Trophoblast cell (in vitro differentiated cells and primary cell): ENCODE results near the gene CRY1.
"Not testable (repeated sequence)": the region's sequence is repeated elsewhere in the genome, so short reads cannot be mapped to it uniquely, and the experiment has no call there.

Experiments
- DNase-seq, 2 donors: peaks; one replicate each; pipeline ENCODE4 v3.0.0-alpha.2; 2016
- H2AFZ ChIP-seq: 2 replicates; pipeline ENCODE4 v1.6.1; 2013; ENCODE audit warnings: low read length, moderate library complexity, mild to moderate bottlenecking; ENCODE audit not compliant: insufficient read depth, poor library complexity
- H2AK5ac ChIP-seq: 2 replicates; pipeline ENCODE4 v1.6.1; 2013; ENCODE audit warnings: mild to moderate bottlenecking, low read length
- H2BK120ac ChIP-seq: 2 replicates; pipeline ENCODE4 v1.6.1; 2013; ENCODE audit warnings: low read length, mild to moderate bottlenecking, moderate library complexity; ENCODE audit not compliant: insufficient read depth, poor library complexity
- H2BK12ac ChIP-seq: 2 replicates; pipeline ENCODE4 v1.6.1; 2013; ENCODE audit warnings: mild to moderate bottlenecking, low read length, moderate library complexity
- H2BK5ac ChIP-seq: 2 replicates; pipeline ENCODE4 v1.6.1; 2013; ENCODE audit warnings: low read length, low read depth, moderate library complexity, mild to moderate bottlenecking; ENCODE audit not compliant: poor library complexity
- H3K14ac ChIP-seq: 2 replicates; pipeline ENCODE4 v1.6.1; 2013; ENCODE audit warnings: mild to moderate bottlenecking, low read length
- H3K18ac ChIP-seq: 2 replicates; pipeline ENCODE4 v1.6.1; 2013; ENCODE audit warnings: mild to moderate bottlenecking, low read length
- H3K23ac ChIP-seq: 2 replicates; pipeline ENCODE4 v1.6.1; 2013; ENCODE audit warnings: low read length
- H3K27ac ChIP-seq: 2 replicates; pipeline ENCODE4 v1.5.1; 2013; ENCODE audit warnings: low read depth, mild to moderate bottlenecking, inconsistent platforms, low read length, moderate library complexity
- H3K27me3 ChIP-seq: 2 replicates; pipeline ENCODE4 v1.6.1; 2013; ENCODE audit warnings: inconsistent platforms, mild to moderate bottlenecking, low read length, moderate library complexity; ENCODE audit not compliant: insufficient read depth
- H3K36me3 ChIP-seq, 2 experiments: 1 replicate in 1 of 2; 2 replicates in 1 of 2; pipeline ENCODE4 v1.6.1; 2013; ENCODE audit warnings: low read length in 2 of 2, mild to moderate bottlenecking in 2 of 2, moderate library complexity in 1 of 2; ENCODE audit not compliant: insufficient read depth in 2 of 2, control insufficient read depth in 1 of 2
- H3K4ac ChIP-seq: 2 replicates; pipeline ENCODE4 v1.6.1; 2013; ENCODE audit warnings: low read depth, mild to moderate bottlenecking, low read length, moderate library complexity
- H3K4me1 ChIP-seq, 2 experiments: 1 replicate in 1 of 2; 2 replicates in 1 of 2; pipeline ENCODE4 v1.6.1; 2013; ENCODE audit warnings: low read length in 2 of 2, mild to moderate bottlenecking in 2 of 2, moderate library complexity in 1 of 2; ENCODE audit not compliant: insufficient read depth in 2 of 2, control insufficient read depth in 1 of 2
- H3K4me2 ChIP-seq: 2 replicates; pipeline ENCODE4 v1.6.1; 2013; ENCODE audit warnings: inconsistent platforms, mild to moderate bottlenecking, low read length, moderate library complexity
- H3K4me3 ChIP-seq: 2 replicates; pipeline ENCODE4 v1.5.1; 2013; ENCODE audit warnings: mild to moderate bottlenecking, low read depth, low read length, inconsistent platforms
- H3K79me1 ChIP-seq: one replicate; pipeline ENCODE4 v1.6.1; 2013; ENCODE audit warnings: low read length
- H3K79me2 ChIP-seq: 2 replicates; pipeline ENCODE4 v1.6.1; 2013; ENCODE audit warnings: low read length, mild to moderate bottlenecking; ENCODE audit not compliant: control insufficient read depth, insufficient read depth, poor library complexity
- H3K9ac ChIP-seq: 2 replicates; pipeline ENCODE4 v1.6.1; 2013; ENCODE audit warnings: mild to moderate bottlenecking, low read length
- H3K9me3 ChIP-seq: 2 replicates; pipeline ENCODE4 v1.6.1; 2013; ENCODE audit warnings: low read depth, mild to moderate bottlenecking, control low read depth, inconsistent platforms, low read length; ENCODE audit not compliant: insufficient read depth
- H4K12ac ChIP-seq: 2 replicates; pipeline ENCODE4 v1.6.1; 2013; ENCODE audit warnings: low read depth, mild to moderate bottlenecking, low read length, moderate library complexity
- H4K8ac ChIP-seq: 2 replicates; pipeline ENCODE4 v1.6.1; 2013; ENCODE audit warnings: low read depth, mild to moderate bottlenecking, low read length, moderate library complexity
- H4K91ac ChIP-seq: one replicate; pipeline ENCODE4 v1.6.1; 2013; ENCODE audit warnings: low read depth, mild to moderate bottlenecking, low read length, moderate library complexity
- WGBS: extraction: QIAGEN DNeasy Blood & Tissue Kit; methylation state at CpG from one replicate; pipeline ENCODE4 v1.1.7; 2013; ENCODE audit warnings: missing lambda C conversion rate; ENCODE audit not compliant: insufficient read length, insufficient coverage; ENCODE audit errors: extremely low coverage; 5-methylcytosine and 5-hydroxymethylcytosine counted together

Gene CRY1

GRCh38 chr12:107111314-107111713 is 18.0 kb upstream of the CRY1 start:
- H3K27ac ChIP-seq: no peak overlapping the region
- no peaks in the 10 kb centered on the region for H3K36me3 ChIP-seq
- no peak overlapping the region for H3K18ac ChIP-seq
- no peak overlapping the region for H2BK12ac ChIP-seq
- H3K4me3 ChIP-seq: no peak overlapping the region
- H3K4me2 ChIP-seq: no peak overlapping the region
- no peak overlapping the region for H4K8ac ChIP-seq
- no peak overlapping the region for H2AK5ac ChIP-seq
- no peak overlapping the region for H2BK5ac ChIP-seq
- no peak for DNase-seq
- H4K12ac ChIP-seq: no peak overlapping the region
- no peaks in the 10 kb centered on the region for H3K9me3 ChIP-seq
- no peaks in the 10 kb centered on the region for H3K79me1 ChIP-seq
- H2AFZ ChIP-seq: no peak overlapping the region
- H3K4me1 ChIP-seq: no peaks in the 10 kb centered on the region
- no peaks in the 10 kb centered on the region for H3K27me3 ChIP-seq
- H3K23ac ChIP-seq: no peak overlapping the region
- no peaks in the 10 kb centered on the region for H3K79me2 ChIP-seq
- H2BK120ac ChIP-seq: no peak overlapping the region
- H3K4ac ChIP-seq: no peak overlapping the region
- no peak overlapping the region for H3K14ac ChIP-seq
- H4K91ac ChIP-seq: no peak overlapping the region
- no peak overlapping the region for H3K9ac ChIP-seq

- Histone ChIP-seq H2BK12ac (no peak overlapping the region), H4K91ac (no peak overlapping the region), H3K27ac (no peak overlapping the region), H3K4me3 (no peak overlapping the region), H3K9ac (no peak overlapping the region), H3K27me3 (no peaks in the 10 kb centered on the region), H2BK5ac (no peak overlapping the region), H3K4me1 (no peaks in the 10 kb centered on the region), H3K79me2 (no peaks in the 10 kb centered on the region), H3K23ac (no peak overlapping the region), H3K79me1 (no peaks in the 10 kb centered on the region), H4K12ac (no peak overlapping the region), H3K9me3 (no peaks in the 10 kb centered on the region), H3K36me3 (no peaks in the 10 kb centered on the region), H4K8ac (no peak overlapping the region), H3K14ac (no peak overlapping the region), H2BK120ac (no peak overlapping the region), H2AK5ac (no peak overlapping the region), H3K4ac (no peak overlapping the region), H2AFZ (no peak overlapping the region), H3K4me2 (no peak overlapping the region), H3K18ac (no peak overlapping the region)
- WGBS: no CpG with 5 or more reads among the region's 12 CpGs
- peak; percentile 25 to 73 for DNase-seq
Observed at GRCh38 chr12:107109726-107110719, 16.7 kb upstream of the CRY1 start.

GRCh38 chr12:107108995-107109508 is 15.7 kb upstream of the CRY1 start:
- H3K23ac ChIP-seq: no peak overlapping the region
- no peak overlapping the region for H2BK12ac ChIP-seq
- no peak overlapping the region for H2AK5ac ChIP-seq
- H4K8ac ChIP-seq: no peak overlapping the region
- no peaks in the 10 kb centered on the region for H3K27me3 ChIP-seq
- no peaks in the 10 kb centered on the region for H3K79me2 ChIP-seq
- no peaks in the 10 kb centered on the region for H3K4me1 ChIP-seq
- no peak overlapping the region for H2AFZ ChIP-seq
- H3K18ac ChIP-seq: no peak overlapping the region
- no peak overlapping the region for H3K4me3 ChIP-seq
- H3K14ac ChIP-seq: no peak overlapping the region
- H3K79me1 ChIP-seq: no peaks in the 10 kb centered on the region
- no peaks in the 10 kb centered on the region for H3K9me3 ChIP-seq
- no peak overlapping the region for H2BK5ac ChIP-seq
- no peak for DNase-seq
- H3K4ac ChIP-seq: no peak overlapping the region
- H2BK120ac ChIP-seq: no peak overlapping the region
- no peak overlapping the region for H3K4me2 ChIP-seq
- H4K12ac ChIP-seq: no peak overlapping the region
- no peaks in the 10 kb centered on the region for H3K36me3 ChIP-seq
- no peak overlapping the region for H3K9ac ChIP-seq
- WGBS: no CpG with 5 or more reads among the region's 8 CpGs
- no peak overlapping the region for H3K27ac ChIP-seq
- no peak overlapping the region for H4K91ac ChIP-seq

GRCh38 chr12:107108366-107108765 is 15.0 kb upstream of the CRY1 start:
- H2BK120ac ChIP-seq, H3K14ac ChIP-seq, H3K4me3 ChIP-seq, H4K12ac ChIP-seq, H3K4ac ChIP-seq, H3K9me3 ChIP-seq, H2AFZ ChIP-seq, H3K4me2 ChIP-seq, DNase-seq, H3K23ac ChIP-seq, H3K27me3 ChIP-seq, H3K36me3 ChIP-seq, H3K27ac ChIP-seq, H2BK12ac ChIP-seq, H2BK5ac ChIP-seq, H3K79me1 ChIP-seq, H4K91ac ChIP-seq, H3K18ac ChIP-seq, H4K8ac ChIP-seq, H2AK5ac ChIP-seq, H3K4me1 ChIP-seq, H3K79me2 ChIP-seq, H3K9ac ChIP-seq: not testable (repeated sequence)
- no CpG with 5 or more reads among the region's 1 CpG for WGBS
